ENCODE results near the gene DAAM1. TPM values are rescaled to one million over a fixed set of nuclear protein-coding genes. Genes with fewer than 3 reads are reported as not detected.

The DAAM1 gene
- polyA plus RNA-seq, 2 of the 4 experiments (the other 2 are of a cell fraction): 6.8 to 10.8 TPM

DNA sequence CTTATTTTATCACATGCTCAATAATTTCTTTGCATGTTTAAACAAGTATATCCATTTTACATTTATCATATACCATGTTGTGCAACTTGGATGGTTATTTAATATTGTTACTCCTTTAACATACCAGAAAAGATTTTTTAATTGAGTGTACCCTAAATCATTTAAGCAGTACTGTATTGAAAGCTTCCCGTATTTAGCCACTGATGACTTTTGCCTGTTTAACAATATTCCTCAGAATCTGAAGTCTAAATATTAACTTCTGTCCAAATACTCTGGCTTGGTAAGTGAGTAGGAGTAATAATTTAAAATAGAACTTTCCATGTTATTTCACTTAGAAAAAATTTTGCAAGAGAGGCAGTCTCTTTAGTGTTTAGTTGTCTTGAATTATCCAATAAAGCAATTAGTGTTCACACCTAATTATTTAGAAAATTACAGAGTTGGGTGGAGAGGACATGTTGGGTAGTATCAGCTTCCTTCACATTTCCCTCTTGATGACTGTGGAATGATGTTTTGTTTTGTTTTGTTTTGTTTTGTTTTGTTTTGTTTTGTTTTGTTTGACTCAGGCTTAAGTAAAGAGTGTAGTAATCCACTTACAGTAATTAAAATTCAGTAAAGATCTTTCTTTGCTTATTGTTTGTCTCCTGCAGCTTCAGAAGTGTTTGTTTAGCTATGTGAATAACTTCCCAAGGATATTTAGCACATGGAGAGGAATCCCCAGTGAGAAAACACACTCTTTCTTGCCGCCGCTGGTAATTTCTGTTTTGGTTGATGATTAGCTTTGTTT lies 59.5 kb downstream of the DAAM1 start:
- CTCF ChIA-PET: interaction anchor here (0.7 to 1.4 kb wide), 2 partner anchors 8 to 77 kb away, joined by 3 to 4 read pairs; no protein-coding TSS in a partner anchor
- Histone ChIP-seq H3K4me3 (no peak overlapping the region), H3K4me2 (peak overlapping the region; percentile 22; the same call in 1 of the 3 replicates), H3K9me3 (no peaks in the 10 kb centered on the region), H3K4me1 (peaks cover 9% of the 10 kb centered on the region), H3K27ac (no peak overlapping the region)
- FAIRE-seq (peak; percentile 68), DNase-seq (ENCODE audit: low read depth in 1 of 2, low spot score in 1 of 2) (no peak), ATAC-seq (no peak)
- TF ChIP-seq RFX5 (IDR thresholded peaks at IDR 0.05) (no peak), KDM5A (IDR thresholded peaks at IDR 0.05) (no peak), HDAC2 (IDR thresholded peaks at IDR 0.05) (no peak), HOXA7 (CRISPR knock-in tag; IDR thresholded peaks at IDR 0.05) (no peak), ESRRA (IDR thresholded peaks at IDR 0.05; ENCODE audit: borderline replicate concordance, low read length) (no peak), HOXB13 (CRISPR knock-in tag; IDR thresholded peaks at IDR 0.05; ENCODE audit: low read depth) (no peak), NR3C1 (IDR thresholded peaks at IDR 0.05) (no peak), ZC3H11A (IDR thresholded peaks at IDR 0.05) (no peak), JUNB (IDR thresholded peaks at IDR 0.05) (no peak), CBX8 (IDR thresholded peaks at IDR 0.05) (no peak), BHLHE40 (IDR thresholded peaks at IDR 0.05; ENCODE audit: low read depth, low read length) (no peak)
- TF ChIP-seq, protein P1, sequence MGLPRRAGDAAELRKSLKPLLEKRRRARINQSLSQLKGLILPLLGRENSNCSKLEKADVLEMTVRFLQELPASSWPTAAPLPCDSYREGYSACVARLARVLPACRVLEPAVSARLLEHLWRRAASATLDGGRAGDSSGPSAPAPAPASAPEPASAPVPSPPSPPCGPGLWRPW (IDR thresholded peaks at IDR 0.05): no peak
- TF ChIP-seq, protein P2, sequence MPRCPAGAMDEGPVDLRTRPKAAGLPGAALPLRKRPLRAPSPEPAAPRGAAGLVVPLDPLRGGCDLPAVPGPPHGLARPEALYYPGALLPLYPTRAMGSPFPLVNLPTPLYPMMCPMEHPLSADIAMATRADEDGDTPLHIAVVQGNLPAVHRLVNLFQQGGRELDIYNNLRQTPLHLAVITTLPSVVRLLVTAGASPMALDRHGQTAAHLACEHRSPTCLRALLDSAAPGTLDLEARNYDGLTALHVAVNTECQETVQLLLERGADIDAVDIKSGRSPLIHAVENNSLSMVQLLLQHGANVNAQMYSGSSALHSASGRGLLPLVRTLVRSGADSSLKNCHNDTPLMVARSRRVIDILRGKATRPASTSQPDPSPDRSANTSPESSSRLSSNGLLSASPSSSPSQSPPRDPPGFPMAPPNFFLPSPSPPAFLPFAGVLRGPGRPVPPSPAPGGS (IDR thresholded peaks at IDR 0.05): no peak
- TF ChIP-seq, protein P3, sequence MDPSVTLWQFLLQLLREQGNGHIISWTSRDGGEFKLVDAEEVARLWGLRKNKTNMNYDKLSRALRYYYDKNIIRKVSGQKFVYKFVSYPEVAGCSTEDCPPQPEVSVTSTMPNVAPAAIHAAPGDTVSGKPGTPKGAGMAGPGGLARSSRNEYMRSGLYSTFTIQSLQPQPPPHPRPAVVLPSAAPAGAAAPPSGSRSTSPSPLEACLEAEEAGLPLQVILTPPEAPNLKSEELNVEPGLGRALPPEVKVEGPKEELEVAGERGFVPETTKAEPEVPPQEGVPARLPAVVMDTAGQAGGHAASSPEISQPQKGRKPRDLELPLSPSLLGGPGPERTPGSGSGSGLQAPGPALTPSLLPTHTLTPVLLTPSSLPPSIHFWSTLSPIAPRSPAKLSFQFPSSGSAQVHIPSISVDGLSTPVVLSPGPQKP (IDR thresholded peaks at IDR 0.05; ENCODE audit: low read depth, low read length): no peak
- 72% methylated on average over 3 of the region's 3 CpGs for WGBS (ENCODE audit: missing lambda C conversion rate)
- POLR2A ChIA-PET: no interaction called here

DNA sequence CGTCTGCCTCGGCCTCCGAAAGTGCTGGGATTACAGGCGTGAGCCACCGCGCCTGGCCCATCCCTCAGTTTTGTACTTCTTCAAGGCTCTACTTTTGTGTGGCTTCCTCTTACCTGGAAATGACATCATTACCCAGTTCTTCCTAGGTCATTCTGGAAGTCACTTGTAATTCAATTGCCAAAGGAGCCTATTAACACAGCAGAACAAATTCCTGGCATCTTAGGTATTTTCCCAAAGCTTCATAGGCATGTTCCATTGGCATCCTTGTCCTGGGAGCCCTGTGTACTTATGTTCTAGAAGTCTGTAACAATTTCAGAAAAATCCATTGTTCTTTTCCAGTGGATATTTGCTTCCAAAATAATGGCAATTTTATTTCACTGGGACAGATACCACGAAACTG lies 60.6 kb downstream of the DAAM1 start:
- H3K27ac ChIP-seq: no peak overlapping the region
- TF ChIP-seq KDM5A (IDR thresholded peaks at IDR 0.05): no peak
- no peak for TF ChIP-seq RNF2 (IDR thresholded peaks at IDR 0.05; ENCODE audit: borderline replicate concordance, low read depth)
- TF ChIP-seq ZFP36 (IDR thresholded peaks at IDR 0.05; ENCODE audit: borderline replicate concordance, partially characterized antibody): no peak
- TF ChIP-seq JUN (IDR thresholded peaks at IDR 0.05): no peak
- TF ChIP-seq, protein P4, sequence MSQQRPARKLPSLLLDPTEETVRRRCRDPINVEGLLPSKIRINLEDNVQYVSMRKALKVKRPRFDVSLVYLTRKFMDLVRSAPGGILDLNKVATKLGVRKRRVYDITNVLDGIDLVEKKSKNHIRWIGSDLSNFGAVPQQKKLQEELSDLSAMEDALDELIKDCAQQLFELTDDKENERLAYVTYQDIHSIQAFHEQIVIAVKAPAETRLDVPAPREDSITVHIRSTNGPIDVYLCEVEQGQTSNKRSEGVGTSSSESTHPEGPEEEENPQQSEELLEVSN (IDR thresholded peaks at IDR 0.05; ENCODE audit: borderline replicate concordance, low read depth): no peak
- TF ChIP-seq, protein P5, sequence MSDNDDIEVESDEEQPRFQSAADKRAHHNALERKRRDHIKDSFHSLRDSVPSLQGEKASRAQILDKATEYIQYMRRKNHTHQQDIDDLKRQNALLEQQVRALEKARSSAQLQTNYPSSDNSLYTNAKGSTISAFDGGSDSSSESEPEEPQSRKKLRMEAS (IDR thresholded peaks at IDR 0.05): no peak
- TF ChIP-seq, protein P6, sequence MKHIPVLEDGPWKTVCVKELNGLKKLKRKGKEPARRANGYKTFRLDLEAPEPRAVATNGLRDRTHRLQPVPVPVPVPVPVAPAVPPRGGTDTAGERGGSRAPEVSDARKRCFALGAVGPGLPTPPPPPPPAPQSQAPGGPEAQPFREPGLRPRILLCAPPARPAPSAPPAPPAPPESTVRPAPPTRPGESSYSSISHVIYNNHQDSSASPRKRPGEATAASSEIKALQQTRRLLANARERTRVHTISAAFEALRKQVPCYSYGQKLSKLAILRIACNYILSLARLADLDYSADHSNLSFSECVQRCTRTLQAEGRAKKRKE (CRISPR knock-in tag; IDR thresholded peaks at IDR 0.05; ENCODE audit: low read depth): no peak
- TF ChIP-seq CHD4 (IDR thresholded peaks at IDR 0.05; ENCODE audit: borderline replicate concordance): no peak
- TF ChIP-seq NR3C1 (IDR thresholded peaks at IDR 0.05): no peak
- TF ChIP-seq FOSL2 (IDR thresholded peaks at IDR 0.05): no peak
- TF ChIP-seq FOSL2 (CRISPR knock-in tag; IDR thresholded peaks at IDR 0.05): no peak
- H3K4me1 ChIP-seq: peaks cover 20% of the 10 kb centered on the region
- H3K4me3 ChIP-seq: no peak overlapping the region
- POLR2A ChIA-PET: no interaction called here
- FAIRE-seq (no peak), DNase-seq (ENCODE audit: low read depth in 1 of 2, low spot score in 1 of 2) (no peak), ATAC-seq (no peak)
- CTCF ChIA-PET: no interaction called here
- WGBS (ENCODE audit: missing lambda C conversion rate): 92% methylated on average over 7 of the region's 7 CpGs
- no peaks in the 10 kb centered on the region for H3K9me3 ChIP-seq
- H3K4me2 ChIP-seq: no peak overlapping the region

Measured in A549 (cell line).